T follicular helper cell (primary cell): Measurements from ENCODE around the gene S100A2.

Source experiments
- DNase-seq: peaks from one replicate; pipeline ENCODE4 v3.0.0-alpha.2; 2020; ENCODE audit warnings: low read depth
- total RNA-seq, 2 experiments: gene quantifications; one replicate each; lab custom pipeline; 2026; lab: John Stamatoyannopoulos, UW

Gene S100A2
- total RNA-seq = 0.30 to 0.52 reads per million in 2 experiments

- no peak for DNase-seq
Measured at GRCh38 chr1:153565529-153566374, at the start of gene S100A2. TSS of gene S100A2 (minus strand) at chr1:153565844. CDS start at chr1:153563877, 1,967 bp downstream.

DNA sequence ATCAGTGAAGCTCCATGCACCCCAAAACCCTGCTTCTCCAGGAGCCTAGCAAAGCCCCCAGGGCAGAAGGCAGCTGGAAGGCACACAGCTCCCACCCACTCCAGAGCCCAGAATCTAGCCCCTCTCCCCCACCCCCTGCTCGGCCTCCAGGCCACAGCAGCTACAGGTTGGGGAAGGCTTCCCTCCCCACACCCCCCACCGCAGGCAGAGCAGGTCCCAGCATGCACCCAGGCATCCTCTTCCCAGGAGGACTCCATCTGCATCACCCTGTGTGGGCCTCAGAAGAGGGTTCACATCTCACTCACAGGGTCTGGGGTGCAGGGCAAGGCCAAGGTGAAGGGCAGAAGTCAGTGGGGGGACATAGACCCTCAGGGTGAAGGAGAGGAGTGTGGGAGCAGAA, 49.8 kb upstream of the S100A2 start:
- DNase-seq = no peak

GRCh38 chr1:153614906-153615305, 49.3 kb upstream of the S100A2 start:
- DNase-seq = no peak

DNA sequence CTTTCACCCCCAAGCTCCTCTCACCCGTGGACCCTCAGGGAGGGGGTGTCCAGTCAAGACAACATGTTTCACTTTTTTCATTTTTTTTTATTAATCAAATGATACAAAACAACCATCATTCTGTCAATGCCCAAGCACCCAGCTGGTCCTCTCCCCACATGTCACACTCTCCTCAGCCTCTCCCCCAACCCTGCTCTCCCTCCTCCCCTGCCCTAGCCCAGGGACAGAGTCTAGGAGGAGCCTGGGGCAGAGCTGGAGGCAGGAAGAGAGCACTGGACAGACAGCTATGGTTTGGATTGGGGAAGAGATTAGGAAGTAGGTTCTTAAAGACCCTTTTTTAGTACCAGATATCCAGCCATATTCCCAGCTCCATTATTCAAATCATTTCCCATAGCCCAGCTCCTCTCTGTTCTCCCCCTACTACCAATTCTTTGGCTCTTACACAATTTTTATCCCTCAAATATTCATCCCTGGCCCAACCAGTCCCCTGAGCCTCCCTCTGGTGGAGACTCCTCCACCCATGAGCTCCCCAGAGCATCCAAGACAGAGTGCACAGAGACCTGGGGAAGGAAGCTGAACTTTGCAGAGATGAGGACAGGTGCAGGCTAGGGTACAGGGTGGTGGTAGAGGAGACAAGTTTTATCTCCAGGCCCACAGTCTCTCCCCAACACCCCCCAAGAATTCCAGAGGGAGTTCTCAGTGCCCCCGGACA, 48.7 kb upstream of the S100A2 start:
- no peak for DNase-seq

- DNase-seq = no peak
Measured at GRCh38 chr1:153613406-153613805, 47.8 kb upstream of the S100A2 start.

DNA sequence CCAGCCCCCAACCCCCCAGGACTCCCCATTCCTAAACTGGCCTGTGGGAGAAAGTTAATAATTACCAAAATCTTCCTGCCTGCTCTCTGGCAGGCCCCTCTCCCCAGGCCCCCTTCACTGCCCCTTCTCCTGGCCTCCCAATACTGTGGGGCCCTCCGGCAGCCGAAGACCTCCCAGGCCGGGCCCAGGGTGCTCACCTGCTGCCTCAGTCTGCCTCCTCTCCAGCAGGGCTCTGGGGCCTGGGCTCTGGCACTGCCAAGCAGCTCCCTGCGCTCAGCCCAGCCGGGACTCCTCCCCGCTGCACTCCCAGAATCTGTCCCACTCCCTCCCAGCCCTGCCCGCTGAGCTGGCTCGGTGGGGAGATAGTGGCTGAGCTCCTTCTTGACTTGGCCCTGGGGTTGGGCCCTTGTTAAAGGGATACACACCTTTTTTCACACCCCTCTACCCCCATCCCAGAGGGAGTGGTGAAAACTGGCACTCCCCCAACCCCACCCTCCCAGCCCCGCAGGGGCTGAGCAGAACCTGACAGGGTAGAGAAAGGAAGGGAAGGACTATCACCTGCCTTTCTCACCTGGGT, 47.2 kb upstream of the S100A2 start, which contains the start of gene S100A16:
TSS of gene S100A16 (minus strand) at position 383 of the 577 bp plus-strand sequence. CDS start 4,986 bp downstream, outside the sequence.
- no peak for DNase-seq

GRCh38 chr1:153612111-153612754, 46.6 kb upstream of the S100A2 start:
- no peak for DNase-seq

DNA sequence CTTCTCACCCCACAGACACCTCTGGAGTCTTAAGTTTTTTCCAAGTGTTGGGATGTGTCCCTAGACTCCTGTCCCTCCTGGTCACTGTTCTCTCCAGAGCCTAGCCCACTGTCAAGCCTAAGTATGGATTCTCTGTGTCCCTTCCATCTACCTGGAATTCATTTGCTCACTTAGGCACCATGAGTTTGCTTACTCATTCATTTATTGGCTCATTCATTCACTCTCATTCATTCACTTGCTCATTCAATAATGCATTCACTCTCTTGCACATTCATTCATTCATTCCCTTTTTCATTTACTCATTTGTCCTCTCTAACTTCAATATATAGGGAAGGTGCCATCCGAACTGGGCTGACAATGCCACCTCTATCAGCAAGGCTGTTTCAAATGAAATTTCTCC, 45.7 kb upstream of the S100A2 start:
- no peak for DNase-seq

DNA sequence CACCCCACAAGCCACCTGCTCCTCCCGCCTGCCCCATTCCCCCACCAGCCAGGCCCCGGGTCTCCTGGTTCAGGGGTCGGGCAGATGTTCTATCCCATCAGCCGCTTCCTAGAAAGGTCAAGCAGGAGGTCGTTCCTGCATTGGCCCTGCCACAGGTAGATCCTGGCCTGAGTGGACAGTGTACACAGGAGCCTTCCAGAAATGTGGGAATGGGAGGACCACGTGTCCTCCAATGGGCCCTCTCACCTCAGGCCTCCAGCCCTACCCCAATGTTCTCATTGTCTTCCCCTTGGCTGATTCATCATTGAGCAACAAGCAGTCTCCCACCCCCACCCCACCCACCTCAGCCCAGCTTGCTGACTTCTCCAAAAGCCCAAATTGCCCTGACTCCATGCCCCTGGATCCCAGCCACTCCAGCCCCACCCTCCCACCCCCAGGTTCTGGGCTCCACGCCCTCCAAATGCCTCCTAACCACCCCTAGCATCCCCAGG, 45.2 kb upstream of the S100A2 start:
- no peak for DNase-seq

DNA sequence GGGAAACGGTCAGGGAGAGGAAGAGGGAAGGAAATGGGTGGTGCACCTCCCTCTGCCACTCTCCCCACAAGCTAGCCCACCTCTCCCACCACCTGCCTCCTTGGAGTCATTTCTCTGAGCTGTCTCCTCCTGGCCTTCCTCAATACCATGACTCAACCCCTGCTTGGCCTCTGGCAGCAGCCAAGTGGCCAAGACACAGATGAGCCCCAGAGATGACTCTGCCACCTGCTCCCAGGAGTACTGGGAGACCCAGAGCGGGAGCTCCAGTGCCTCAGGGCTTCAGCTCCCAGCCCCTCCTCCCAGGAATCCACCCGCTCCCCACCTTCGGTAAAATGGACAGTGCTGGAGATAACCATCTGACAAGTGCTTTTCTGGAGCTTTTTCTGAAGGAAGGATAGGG, 44.7 kb upstream of the S100A2 start:
- no peak for DNase-seq

DNA sequence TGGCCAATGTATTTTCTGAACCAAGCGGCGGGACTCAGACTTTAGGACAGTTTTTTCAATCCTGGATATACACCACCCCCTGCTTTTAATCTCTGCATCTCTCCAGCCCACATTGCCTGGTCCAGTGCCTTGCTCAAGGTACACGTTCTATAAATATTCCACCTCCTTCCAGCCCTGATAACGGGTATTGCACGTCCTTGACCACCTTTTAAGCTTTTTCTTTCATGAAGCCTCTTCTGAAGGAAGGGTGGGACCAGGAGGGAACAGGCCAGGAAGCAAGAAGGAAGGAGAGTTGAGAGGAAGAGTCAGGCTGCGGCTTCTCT, 43.9 kb upstream of the S100A2 start:
- DNase-seq = no peak

GRCh38 chr1:153608742-153609584, 43.3 kb upstream of the S100A2 start:
- DNase-seq = no peak

DNA sequence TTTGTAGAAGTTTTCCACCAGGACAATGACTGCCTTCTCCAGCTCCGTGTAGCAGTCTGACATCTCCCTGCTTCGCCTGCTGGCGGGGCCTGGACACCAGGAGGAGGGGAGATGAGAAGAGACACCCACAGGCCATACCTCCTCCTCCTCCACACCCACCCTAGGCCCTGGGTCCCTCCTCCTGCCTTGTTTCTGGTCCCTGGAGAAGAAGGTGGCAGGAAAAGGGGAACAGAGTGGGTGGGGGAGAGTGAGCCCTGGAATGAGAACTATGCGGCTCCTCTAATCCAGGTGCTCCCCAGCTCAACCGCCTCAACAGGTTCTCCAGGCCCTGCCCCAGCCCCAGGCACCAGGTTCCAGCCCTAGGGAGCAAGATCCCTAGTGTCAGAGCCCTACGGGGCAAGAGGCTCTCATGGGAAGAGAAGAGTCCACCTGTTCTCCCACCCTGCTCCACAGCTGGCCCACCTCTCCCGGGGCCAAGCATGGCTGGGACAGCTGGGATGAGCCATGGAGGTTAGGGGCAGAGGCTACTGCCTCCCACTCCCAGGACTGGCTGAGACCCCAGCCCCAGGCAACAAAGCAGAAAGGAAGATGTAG, 42.5 kb upstream of the S100A2 start:
- DNase-seq = no peak

DNA sequence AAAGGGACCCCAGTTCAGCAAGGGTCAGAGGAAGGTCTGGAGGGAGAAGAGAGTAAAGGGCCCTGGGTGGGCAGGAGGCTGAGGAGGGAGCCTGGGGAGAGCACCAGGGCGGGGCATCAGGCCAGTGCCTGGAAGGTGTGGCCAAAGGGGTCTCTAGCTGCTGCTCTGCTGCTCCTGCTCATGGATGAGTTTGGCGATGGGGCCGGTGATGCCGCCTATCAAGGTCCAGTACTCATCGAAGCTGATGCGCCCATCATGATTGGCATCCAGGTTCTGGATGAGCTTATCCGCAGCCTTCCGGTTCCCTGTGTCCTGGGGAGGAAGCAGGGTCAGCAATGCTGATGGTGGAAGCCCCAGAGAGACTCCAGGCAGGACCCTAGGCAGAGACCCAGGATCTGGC, 41.7 kb upstream of the S100A2 start:
- no peak for DNase-seq

GRCh38 chr1:153606194-153606593, 40.5 kb upstream of the S100A2 start:
- DNase-seq = no peak

DNA sequence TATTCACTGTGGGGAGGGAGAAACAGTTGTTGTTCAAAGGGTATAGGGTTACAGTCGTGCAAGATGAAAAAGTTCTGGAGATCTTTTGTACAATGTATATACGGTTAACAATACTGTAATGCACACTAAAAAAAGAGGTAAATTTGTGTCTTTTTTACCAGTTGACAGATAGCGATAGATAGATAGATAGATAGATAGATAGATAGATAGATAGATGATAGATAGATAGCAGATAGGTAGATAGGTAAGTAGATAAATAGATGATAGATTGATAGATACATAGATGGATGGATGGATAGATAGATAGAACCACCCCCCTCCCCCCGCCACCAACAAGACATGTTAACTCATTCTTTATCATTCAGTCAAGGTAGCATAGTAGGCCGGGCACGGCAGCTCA, 37.1 kb upstream of the S100A2 start:
- no peak for DNase-seq

DNA sequence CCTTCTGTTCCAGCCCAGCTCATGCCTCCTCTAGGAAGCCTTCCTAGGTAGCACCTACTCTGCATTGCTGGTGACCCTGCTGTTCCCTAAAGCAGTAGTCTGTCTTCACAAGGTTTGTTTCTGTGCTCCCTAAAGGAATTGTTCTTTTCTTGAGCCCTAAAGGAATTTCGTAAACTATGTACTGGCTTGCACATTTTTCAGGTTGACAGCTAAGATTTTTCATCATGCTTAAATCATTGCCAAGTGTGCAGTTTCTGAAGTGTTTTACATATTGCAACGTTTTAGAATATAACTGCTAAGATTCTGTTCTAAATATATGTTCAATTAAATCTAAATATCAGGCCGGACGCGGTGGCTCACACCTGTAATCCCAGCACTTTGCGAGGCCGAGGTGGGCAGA, 34.2 kb upstream of the S100A2 start:
- no peak for DNase-seq

- DNase-seq = no peak
Measured at GRCh38 chr1:153598309-153599172, 32.9 kb upstream of the S100A2 start.

DNA sequence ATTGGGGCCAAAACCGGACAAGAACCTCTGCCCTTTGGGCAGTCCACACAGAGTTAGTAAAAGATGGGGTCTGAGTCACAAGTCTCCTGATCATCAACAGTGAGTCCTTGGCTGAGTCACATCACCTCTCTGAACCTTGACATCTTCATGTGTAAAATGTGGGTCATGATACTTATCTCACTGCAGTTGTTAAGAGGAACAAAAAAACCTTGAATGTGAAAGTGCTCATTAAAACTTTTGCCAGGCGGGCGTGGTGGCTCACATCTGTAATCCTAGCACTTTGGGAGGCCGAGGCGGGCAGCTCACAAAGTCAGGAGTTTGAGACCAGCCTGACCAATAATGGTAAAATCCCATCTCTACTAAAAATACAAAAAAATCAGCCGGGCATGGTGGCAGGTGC, 31.6 kb upstream of the S100A2 start:
- no peak for DNase-seq

- DNase-seq = no peak
Measured at GRCh38 chr1:153592748-153593147, 27.1 kb upstream of the S100A2 start.
